H9 (cell line): Measurements from ENCODE around the gene TAOK2. TPM values are rescaled to one million over a fixed set of nuclear protein-coding genes. Genes with fewer than 3 reads are reported as not detected.
A peak's percentile ranks its signal among the peaks of the same experiment; 100 is the strongest.

ENCODE experiments used
- DNase-seq: peaks from one replicate; pipeline ENCODE4 v3.0.0-alpha.2; 2017
- H2AFZ ChIP-seq: one replicate; pipeline ENCODE4 v1.6.1; 2013; ENCODE audit warnings: mild to moderate bottlenecking, low read length, control low read depth, moderate library complexity
- H2AK5ac ChIP-seq: 2 replicates; pipeline ENCODE4 v1.6.1; 2013; ENCODE audit warnings: low read length, control low read depth, mixed read lengths; ENCODE audit not compliant: insufficient read length
- H2BK120ac ChIP-seq: one replicate; pipeline ENCODE4 v1.6.1; 2013; ENCODE audit warnings: low read depth, mild to moderate bottlenecking, low read length, control low read depth, inconsistent platforms; ENCODE audit not compliant: poor library complexity, severe bottlenecking
- H2BK12ac ChIP-seq: 2 replicates; pipeline ENCODE4 v1.6.1; 2013; ENCODE audit warnings: low read length, control low read depth, mixed read lengths, low read depth; ENCODE audit not compliant: insufficient read length
- H2BK15ac ChIP-seq: 2 replicates; pipeline ENCODE4 v1.6.1; 2013; ENCODE audit warnings: low read depth, low read length, control low read depth
- H2BK20ac ChIP-seq: one replicate; pipeline ENCODE4 v1.6.1; 2013; ENCODE audit warnings: low read depth, mild to moderate bottlenecking, low read length, control low read depth, inconsistent platforms; ENCODE audit not compliant: poor library complexity, severe bottlenecking
- H2BK5ac ChIP-seq: 2 replicates; pipeline ENCODE4 v1.6.1; 2013; ENCODE audit warnings: low read length, control low read depth, mixed read lengths; ENCODE audit not compliant: insufficient read length
- H3K14ac ChIP-seq: 2 replicates; pipeline ENCODE4 v1.6.1; 2013; ENCODE audit warnings: low read length, control low read depth; ENCODE audit not compliant: insufficient read depth
- H3K18ac ChIP-seq: 2 replicates; pipeline ENCODE4 v1.6.1; 2013; ENCODE audit warnings: low read depth, mild to moderate bottlenecking, mixed read lengths, low read length, control low read depth; ENCODE audit not compliant: insufficient read length
- H3K23ac ChIP-seq: 2 replicates; pipeline ENCODE4 v1.6.1; 2013; ENCODE audit warnings: low read length, control low read depth, mixed read lengths, low read depth; ENCODE audit not compliant: insufficient read length
- H3K23me2 ChIP-seq: 2 replicates; pipeline ENCODE4 v1.6.1; 2013; ENCODE audit warnings: low read depth, mild to moderate bottlenecking, mixed read lengths, low read length, control low read depth; ENCODE audit not compliant: insufficient read length, poor library complexity, severe bottlenecking
- H3K27ac ChIP-seq: 2 replicates; pipeline ENCODE4 v1.5.1; 2013; ENCODE audit warnings: low read length, control low read depth, mixed read lengths, low read depth; ENCODE audit not compliant: insufficient read length
- H3K27me3 ChIP-seq: 2 replicates; pipeline ENCODE4 v1.6.1; 2013; ENCODE audit warnings: low read length, control low read depth, inconsistent platforms; ENCODE audit not compliant: insufficient read depth
- H3K4ac ChIP-seq: 2 replicates; pipeline ENCODE4 v1.6.1; 2013; ENCODE audit warnings: low read depth, mild to moderate bottlenecking, control low read depth, inconsistent platforms, low read length, moderate library complexity
- H3K4me1 ChIP-seq: 2 replicates; pipeline ENCODE4 v1.6.1; 2013; ENCODE audit warnings: low read length, control low read depth, inconsistent platforms; ENCODE audit not compliant: insufficient read depth
- H3K4me2 ChIP-seq: 2 replicates; pipeline ENCODE4 v1.6.1; 2013; ENCODE audit warnings: low read length, control low read depth, mixed read lengths; ENCODE audit not compliant: insufficient read length, insufficient read depth
- H3K56ac ChIP-seq: 2 replicates; pipeline ENCODE4 v1.6.1; 2013; ENCODE audit warnings: low read depth, mild to moderate bottlenecking, mixed read lengths, low read length, control low read depth; ENCODE audit not compliant: insufficient read length
- H3K79me1 ChIP-seq: 2 replicates; pipeline ENCODE4 v1.6.1; 2013; ENCODE audit warnings: low read depth, mild to moderate bottlenecking, moderate library complexity, low read length, control low read depth, inconsistent platforms; ENCODE audit not compliant: insufficient read depth, poor library complexity, severe bottlenecking
- H3K79me2 ChIP-seq: 2 replicates; pipeline ENCODE4 v1.6.1; 2013; ENCODE audit warnings: low read length, control low read depth, inconsistent platforms; ENCODE audit not compliant: insufficient read depth
- H3K9ac ChIP-seq: 2 replicates; pipeline ENCODE4 v1.6.1; 2013; ENCODE audit warnings: low read length, control low read depth, mixed read lengths; ENCODE audit not compliant: insufficient read length; ENCODE audit errors: extremely low read depth
- H3K9me3 ChIP-seq: one replicate; pipeline ENCODE4 v1.6.1; 2013; ENCODE audit warnings: low read depth, low read length, inconsistent platforms; ENCODE audit not compliant: control insufficient read depth
- H3T11ph ChIP-seq: one replicate; pipeline ENCODE4 v1.6.1; 2013; ENCODE audit warnings: mild to moderate bottlenecking, low read length, control low read depth, inconsistent platforms
- H4K20me1 ChIP-seq: one replicate; pipeline ENCODE4 v1.6.1; 2013; ENCODE audit not compliant: control insufficient read depth, insufficient read length, insufficient read depth
- H4K5ac ChIP-seq: 2 replicates; pipeline ENCODE4 v1.6.1; 2013; ENCODE audit warnings: low read depth, mild to moderate bottlenecking, mixed read lengths, low read length, control low read depth; ENCODE audit not compliant: insufficient read length
- H4K8ac ChIP-seq: replicated peaks from 2 replicates; pipeline ENCODE4 v1.6.1; 2013; ENCODE audit warnings: low read length, control low read depth, mixed read lengths, low read depth; ENCODE audit not compliant: insufficient read length
- H4K91ac ChIP-seq: 2 replicates; pipeline ENCODE4 v1.6.1; 2013; ENCODE audit warnings: low read depth, mild to moderate bottlenecking, moderate library complexity, mixed read lengths, low read length, control low read depth; ENCODE audit not compliant: insufficient read length
- H3K27ac Mint-ChIP-seq, 3 experiments: 2 replicates in 2 of 3; 3 replicates in 1 of 3; pipeline ENCODE4 v1.8.0; 2020 to 2021; ENCODE audit warnings: mixed read lengths in 3 of 3, mild to moderate bottlenecking in 1 of 3, moderate library complexity in 1 of 3
- H3K27me3 Mint-ChIP-seq: 2 replicates; pipeline ENCODE4 v1.8.0; 2021; ENCODE audit warnings: low read depth, mild to moderate bottlenecking, moderate library complexity, mixed read lengths
- H3K36me3 Mint-ChIP-seq, 3 experiments: 2 replicates in 2 of 3; 3 replicates in 1 of 3; pipeline ENCODE4 v1.8.0; 2020 to 2021; ENCODE audit warnings: low read depth in 3 of 3, mixed read lengths in 3 of 3; ENCODE audit not compliant: insufficient read depth in 1 of 3
- H3K4me1 Mint-ChIP-seq, 2 experiments: 2 replicates each; pipeline ENCODE4 v1.8.0; 2020; ENCODE audit warnings: mixed read lengths in 2 of 2
- H3K4me3 Mint-ChIP-seq, 2 experiments: 2 replicates in 1 of 2; 3 replicates in 1 of 2; pipeline ENCODE4 v1.8.0; 2020 to 2021; ENCODE audit warnings: mild to moderate bottlenecking in 2 of 2, mixed read lengths in 2 of 2, moderate library complexity in 1 of 2
- H3K9me3 Mint-ChIP-seq, 2 experiments: 2 replicates in 1 of 2; 3 replicates in 1 of 2; pipeline ENCODE4 v1.8.0; 2020; ENCODE audit warnings: mild to moderate bottlenecking in 2 of 2, mixed read lengths in 2 of 2, moderate library complexity in 1 of 2
- CTCF ChIP-seq: fragments of 200-600 bp; sonication (generic); conservative IDR thresholded peaks from 3 replicates; pipeline ENCODE4 v1.8.0; 2021; ENCODE audit warnings: antibody characterized with exemption, mild to moderate bottlenecking
- WGBS: extraction: QIAGEN DNeasy Blood & Tissue Kit; methylation state at CpG from one replicate; pipeline ENCODE4 v1.1.7; 2013; ENCODE audit warnings: missing lambda C conversion rate, low lambda C conversion rate, mixed read lengths; ENCODE audit not compliant: insufficient read length; ENCODE audit errors: extremely low coverage; 5-methylcytosine and 5-hydroxymethylcytosine counted together
- total RNA-seq: library from RNA; stranded (reverse); gene quantifications from 2 replicates; pipeline ENCODE4 v1.2.1, GENCODE V29; 2021

The TAOK2 gene
- total RNA-seq, 1 experiment from 2014 or later = 43.9 TPM

GRCh38 chr16:30022887-30023286 is 49.2 kb downstream of the TAOK2 start, which contains the start of gene C16orf92:
Gene C16orf92, plus strand, starts transcription at chr16:30023198. Its CDS starts 143 bp downstream, at chr16:30023341.
- Histone ChIP-seq H2BK5ac (no peak within 1 kb of the TSS), H3K27ac (no peak within 1 kb of the TSS), H3T11ph (no peak within 1 kb of the TSS), H2BK120ac (no peak within 1 kb of the TSS), H2AFZ (no peak within 1 kb of the TSS), H3K56ac (no peak within 1 kb of the TSS), H3K27me3 (no peaks in the 10 kb centered on the region; the same call in 1 of the 2 replicates), H3K9me3 (no peaks in the 10 kb centered on the region), H2AK5ac (no peak within 1 kb of the TSS), H4K8ac (no peak within 1 kb of the TSS), H3K4me2 (no peak within 1 kb of the TSS), H4K91ac (no peak within 1 kb of the TSS), H3K4me1 (no peaks in the 10 kb centered on the region), H2BK20ac (no peak within 1 kb of the TSS), H3K79me1 (no peaks in the 10 kb centered on the region), H3K14ac (no peak within 1 kb of the TSS), H3K79me2 (no peaks in the 10 kb centered on the region), H4K20me1 (no peaks in the 10 kb centered on the region), H2BK15ac (no peak within 1 kb of the TSS), H3K9ac (no peak within 1 kb of the TSS), H3K23ac (no peak within 1 kb of the TSS), H2BK12ac (no peak within 1 kb of the TSS), H3K23me2 (peaks cover 4% of the 10 kb centered on the region), H3K18ac (no peak within 1 kb of the TSS), H4K5ac (no peak within 1 kb of the TSS), H3K4ac (no peak within 1 kb of the TSS)
- H3K27me3 Mint-ChIP-seq = peaks cover 2% of the 10 kb centered on the region
- no CpG with 5 or more reads among the region's 6 CpGs for WGBS
- peaks cover 1 to 10% of the 10 kb centered on the region in 2 experiments for H3K4me1 Mint-ChIP-seq
- H3K9me3 Mint-ChIP-seq = no peaks in the 10 kb centered on the region; a peak in 1 of 5 replicates
- DNase-seq = no peak
- no peak within 1 kb of the TSS; a peak in 1 of 5 replicates for H3K4me3 Mint-ChIP-seq
- no peak for TF ChIP-seq CTCF
- peak within 1 kb of the TSS in 2 of 3 experiments; percentile 69 to 85; a peak in 2 of 7 replicates for H3K27ac Mint-ChIP-seq
- peaks cover 6 to 15% (median 11%) of the 10 kb centered on the region in 3 experiments; a peak in 5 of 7 replicates for H3K36me3 Mint-ChIP-seq
